GM19395 (cell line): ENCODE data around the gene EPHB2.
"Not testable (repeated sequence)": the region's sequence is repeated elsewhere in the genome, so short reads cannot be mapped to it uniquely, and the experiment has no call there.

Experiments
- ATAC-seq: cut with Tn5 transposase; IDR thresholded peaks from one replicate; pipeline ENCODE4 v1.9.1; 2021; ENCODE audit warnings: mild to moderate bottlenecking, moderate library complexity; ENCODE audit not compliant: unreplicated experiment

The EPHB2 gene

DNA sequence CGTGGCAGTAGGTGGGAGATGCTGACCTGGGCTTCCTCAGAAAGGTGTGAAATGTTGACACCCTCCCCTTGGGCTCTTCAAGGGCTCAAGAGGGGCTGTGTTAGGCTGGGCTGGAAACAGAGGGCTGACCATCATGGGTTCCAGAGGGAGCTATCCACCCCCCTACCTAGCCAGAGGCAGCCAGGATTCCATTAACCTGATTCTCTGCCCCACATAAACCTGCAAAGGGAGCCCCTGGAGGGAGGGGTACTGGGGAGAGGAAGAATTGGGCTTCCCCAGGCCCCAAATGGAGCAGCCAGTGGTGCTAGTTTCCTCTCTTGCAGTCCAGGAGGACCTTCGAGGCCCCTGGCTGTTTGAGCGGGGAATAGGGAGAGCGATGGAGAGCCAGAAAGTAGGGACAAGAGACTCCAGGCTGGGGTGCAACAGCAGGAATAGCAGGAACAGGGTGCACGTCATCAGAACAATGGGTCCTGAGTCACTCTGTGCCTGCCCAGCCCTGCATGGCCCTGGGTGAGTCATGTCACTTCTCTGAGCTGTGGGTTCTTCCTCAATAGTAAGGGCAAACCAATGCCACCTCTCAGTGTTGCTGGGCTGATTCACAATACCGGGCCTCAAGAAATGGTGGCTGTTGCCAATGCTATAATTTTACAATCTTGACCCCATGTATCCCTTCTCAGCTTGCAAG is 121.2 kb downstream of the EPHB2 start:
- no peak for ATAC-seq

DNA sequence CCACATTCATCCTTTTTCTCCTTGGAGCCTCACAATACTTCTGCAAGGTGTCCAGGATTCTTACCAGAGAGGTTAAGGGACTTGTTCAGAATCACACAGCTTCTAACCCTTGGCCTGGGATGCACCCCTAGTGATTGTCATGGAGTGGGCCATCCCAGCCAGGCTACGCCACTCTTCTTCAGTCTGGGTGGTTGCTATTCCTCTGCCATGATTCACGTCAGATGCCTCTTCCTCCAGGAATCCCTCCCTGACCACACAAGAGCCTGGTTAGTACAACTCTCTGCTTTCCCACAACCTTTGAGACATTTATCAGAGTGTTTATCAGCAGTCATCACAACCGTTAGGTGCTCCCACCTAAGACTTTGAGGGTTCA is 121.8 kb downstream of the EPHB2 start:
- no peak for ATAC-seq

DNA sequence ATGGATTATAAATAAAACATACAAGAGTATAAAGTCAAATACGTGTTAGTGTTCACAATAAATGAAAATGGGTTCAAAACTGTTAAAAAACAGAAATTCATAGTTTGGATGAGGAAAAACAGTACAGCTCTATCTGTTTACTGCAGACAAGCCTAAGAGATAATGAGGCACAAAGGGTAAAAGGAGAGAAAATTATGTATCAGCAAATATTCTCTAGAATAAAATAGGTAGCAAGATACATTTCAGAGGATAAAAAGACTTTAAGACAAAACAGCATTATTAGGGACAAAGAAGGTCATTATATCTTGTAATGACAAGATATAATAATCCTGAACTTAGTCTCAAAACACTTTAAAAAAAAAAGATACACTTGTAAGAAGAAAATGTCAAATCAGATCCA is 123.1 kb downstream of the EPHB2 start:
- ATAC-seq, result no peak

DNA sequence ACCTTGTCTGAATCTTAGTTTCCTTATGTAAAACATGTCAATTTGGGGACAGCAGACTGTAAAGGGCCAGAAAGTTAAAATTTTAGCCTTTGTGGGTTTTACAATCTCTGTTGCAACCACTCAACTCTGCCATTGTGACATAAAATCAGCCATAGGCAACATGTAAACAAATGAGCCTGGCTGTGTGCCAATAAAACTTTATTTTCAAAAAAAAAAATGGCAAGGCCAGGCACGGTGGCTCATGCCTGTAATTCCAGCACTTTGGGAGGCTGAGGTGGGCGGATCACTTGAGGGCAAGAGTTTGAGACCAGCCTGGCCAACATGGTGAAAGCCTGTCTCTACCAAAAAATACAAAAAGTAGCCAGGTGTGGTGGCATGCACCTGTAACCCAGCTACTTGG is 123.8 kb downstream of the EPHB2 start:
- not testable (repeated sequence) for ATAC-seq

DNA sequence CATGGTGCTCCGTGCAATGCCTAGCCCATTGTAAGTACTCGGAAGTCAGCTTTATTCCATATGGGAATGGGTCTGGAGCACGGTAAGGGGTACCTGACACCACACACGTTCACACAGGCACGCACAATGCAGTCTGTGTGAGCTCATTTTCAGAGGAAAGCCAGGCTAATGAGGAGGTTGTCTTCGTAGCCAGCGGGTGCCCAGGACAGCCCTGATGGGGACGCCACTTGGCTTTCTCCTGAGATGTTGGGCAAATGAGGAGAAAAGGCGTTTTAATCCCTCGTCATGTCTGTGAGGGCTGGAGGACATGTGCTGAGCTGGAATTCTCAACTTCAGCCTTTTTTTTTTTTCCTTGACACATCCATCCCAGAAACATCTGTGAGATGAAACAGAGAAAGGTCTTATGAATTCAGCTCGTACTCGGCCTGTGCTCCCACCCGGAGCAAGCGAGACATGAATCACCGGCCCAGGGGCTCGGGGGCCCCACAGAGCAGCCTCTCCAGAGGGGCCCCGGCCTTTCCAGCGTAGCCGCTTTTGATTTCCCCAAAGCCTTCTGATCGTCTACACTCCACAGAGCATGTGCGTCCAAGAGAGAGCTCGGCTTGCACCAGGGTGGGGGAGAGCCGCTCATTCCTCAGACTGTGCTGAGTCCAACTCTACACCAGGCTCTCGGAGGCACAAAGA is 125.1 kb downstream of the EPHB2 start:
- ATAC-seq, result no peak

DNA sequence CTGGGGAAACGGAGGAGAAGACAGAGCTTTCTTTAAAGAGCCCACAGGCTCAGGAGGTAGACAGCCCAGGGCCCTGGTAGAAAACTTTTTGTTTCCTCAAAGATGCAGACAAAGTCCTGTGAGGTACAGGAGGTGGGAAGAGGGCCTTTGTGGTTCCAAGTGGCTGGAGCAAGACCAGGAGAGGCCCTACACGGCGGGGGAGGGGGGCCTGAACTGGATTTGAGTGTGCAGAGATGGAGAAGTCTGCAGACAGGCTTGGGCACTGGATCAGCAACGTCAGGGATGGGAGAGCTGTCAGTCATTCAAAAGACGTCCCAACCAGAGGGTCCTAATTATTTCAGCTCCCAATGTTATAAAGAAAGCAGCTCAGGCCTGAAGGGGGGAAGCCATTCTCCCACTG is 126.2 kb downstream of the EPHB2 start:
- no peak for ATAC-seq

DNA sequence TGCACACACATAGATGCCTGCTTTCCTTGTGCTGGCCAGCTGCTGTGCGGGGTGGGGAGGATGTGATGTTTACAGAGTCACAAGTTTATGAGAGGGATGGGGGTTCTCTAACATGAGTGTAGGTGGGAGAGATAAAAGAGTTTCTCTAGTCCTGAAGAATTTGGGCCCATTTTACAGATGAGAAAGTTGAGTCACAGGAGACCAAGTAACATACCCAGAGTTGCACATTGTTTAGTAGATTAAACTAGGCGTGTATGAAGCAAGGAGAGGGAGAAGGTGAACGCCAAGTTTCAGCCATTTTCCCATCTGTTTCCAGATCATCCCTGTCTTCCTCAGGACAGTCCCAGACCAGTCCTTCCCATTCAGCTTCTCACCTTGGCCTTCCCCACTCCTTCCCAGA is 126.7 kb downstream of the EPHB2 start:
- no peak for ATAC-seq

DNA sequence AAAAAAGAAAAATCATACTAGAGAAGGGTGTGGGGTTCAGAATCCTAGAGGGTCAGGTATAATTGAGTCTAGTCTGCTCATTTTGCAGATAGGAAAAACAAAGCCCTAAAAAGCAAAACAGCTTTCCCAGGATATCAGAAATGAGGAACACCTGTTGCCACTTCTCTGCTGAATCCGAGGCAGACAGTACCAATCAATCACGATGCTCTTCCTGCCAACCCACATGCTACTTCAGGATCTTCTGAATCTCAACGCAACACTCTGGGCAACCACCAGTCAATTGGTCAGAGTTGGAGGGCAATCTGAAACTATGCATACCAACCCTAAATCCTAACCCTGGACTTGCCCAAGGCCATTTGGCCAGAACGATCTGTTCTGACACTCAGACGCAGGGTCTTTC is 128.3 kb downstream of the EPHB2 start:
- no peak for ATAC-seq

DNA sequence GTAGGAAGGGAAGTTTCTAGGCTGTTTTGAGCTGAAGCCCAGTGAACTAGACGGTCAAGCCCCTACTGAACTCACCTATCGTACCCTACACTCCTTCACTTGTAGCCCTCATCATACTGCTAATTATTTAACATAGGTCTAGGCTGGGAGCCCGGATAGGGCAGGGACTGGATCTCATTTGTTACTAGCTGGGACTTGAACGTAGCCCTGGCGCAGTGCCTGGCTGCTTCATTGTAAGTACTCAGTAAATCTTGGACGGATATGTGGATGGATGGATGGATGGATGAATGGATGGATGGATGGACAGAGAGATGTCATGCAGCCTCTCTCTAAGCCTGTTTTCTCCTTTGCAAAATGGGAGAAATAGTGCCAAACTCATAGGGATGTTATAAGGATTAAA is 129.2 kb downstream of the EPHB2 start:
- ATAC-seq, result no peak

DNA sequence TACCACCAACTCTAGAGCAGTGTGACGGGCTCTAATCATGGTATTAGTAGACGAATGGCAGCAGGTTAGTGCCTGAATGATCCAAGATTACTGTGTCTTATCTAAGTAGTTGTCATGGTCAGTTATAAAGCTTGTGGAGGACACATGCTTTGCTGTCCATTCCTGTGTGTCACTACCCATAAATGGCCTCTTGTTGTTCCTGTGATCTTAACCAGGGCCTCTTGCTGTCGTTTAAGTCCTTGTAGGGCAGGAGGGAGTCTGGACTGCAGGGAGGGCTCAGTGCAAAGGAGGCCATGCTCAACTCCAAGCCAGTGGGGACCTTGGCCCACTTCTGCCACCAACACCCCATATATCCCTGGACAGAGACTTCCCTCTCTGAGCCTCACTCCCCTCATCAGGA is 130.5 kb downstream of the EPHB2 start:
- ATAC-seq, result no peak

DNA sequence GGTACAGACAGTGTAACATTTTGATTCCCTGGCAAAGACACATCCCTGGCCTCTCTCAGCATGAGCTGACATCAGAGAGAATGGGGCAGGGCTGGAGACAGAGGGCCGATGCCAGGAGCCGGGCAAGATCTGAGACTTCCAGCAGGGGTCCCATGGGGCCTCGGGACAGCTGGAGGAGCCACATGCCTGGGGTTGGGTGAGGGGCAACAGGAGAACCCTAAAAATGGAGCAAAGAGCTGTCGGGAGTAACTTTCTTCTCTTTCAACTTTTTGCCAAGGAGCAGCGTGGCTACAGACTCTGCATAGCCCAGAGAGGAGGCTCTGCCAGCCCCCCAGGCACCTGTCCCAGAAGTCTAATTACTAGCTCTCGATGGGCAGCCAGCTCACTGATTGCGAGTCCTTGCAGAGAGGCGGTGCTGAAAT is 131.2 kb downstream of the EPHB2 start:
- ATAC-seq, result no peak

DNA sequence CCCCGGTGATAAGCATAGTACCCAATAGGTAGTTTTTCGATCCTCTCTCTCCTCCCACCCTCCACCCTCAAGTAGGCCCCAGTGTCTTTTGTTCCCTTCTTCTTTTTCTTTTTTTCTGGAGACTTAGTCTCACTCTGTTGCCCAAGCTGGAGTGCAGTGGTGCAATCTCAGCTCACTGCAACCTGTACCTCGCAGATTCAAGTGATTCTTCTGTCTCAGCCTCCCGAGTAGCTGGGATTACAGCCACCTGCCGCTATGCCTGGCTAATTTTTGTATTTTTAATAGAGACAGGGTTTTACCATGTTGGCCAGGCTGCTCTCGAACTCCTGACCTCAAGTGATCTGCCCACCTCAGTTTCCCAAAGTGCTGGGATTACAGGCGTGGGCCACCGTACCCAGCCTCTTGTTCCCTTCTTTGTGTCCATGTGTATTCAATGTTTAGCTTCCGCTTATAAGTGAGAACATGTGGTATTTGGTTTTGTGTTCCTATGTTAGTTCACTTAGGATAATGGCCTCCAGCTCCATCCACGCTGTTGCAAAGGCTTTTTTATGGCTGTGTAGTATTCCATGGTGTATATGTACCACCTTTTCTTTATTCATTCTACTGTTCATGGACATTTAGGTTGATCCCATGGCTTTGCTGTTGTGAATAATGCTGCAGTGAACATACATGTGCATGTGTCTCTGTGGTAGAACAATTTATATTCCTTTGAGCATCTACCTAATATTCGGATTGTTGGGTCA is 133.0 kb downstream of the EPHB2 start:
- not testable (repeated sequence) for ATAC-seq

DNA sequence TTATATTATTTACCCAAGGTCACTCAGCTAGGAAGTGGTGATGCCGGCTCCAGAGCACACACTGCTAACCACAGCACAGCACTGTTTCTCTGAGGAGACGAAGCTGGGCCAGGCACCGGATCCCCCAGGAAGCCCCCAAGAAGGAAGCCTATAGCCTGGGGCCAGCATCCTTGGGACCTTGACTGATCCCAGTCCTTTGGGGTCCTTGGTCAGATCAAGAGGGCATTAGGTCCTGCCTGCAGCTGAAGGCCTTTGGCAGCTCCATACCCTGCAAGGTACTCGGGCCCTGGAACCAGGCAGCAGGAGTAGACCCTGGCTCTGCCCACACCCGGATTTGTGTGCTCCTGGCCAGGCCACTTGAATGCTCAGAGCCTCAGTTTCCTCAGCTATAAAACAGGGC is 134.0 kb downstream of the EPHB2 start:
- no peak for ATAC-seq

DNA sequence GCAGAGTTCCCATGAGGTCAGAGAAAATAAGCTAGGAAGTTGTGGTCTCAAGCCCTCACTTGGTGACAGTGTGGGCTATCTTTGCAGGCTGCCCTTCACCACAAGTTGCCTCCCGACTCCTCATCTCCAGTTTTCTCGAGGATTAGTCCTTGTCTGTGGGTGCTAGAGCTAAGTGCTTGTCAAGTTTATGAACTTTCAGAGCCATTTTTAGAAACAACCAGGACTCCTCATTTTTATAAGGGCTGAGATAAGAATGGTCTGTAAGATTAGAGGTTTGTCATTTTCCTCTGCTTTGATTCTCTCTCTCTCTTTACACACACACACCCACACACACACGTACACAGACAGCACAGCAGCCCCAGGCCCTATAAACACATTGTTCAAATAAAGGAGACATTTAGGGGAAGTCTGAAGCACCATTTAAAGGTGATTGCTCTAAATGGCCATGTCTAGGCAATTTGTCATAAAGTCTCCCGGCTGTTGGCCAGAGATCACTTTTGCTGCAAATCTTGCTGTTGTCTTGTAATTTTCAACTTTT is 134.8 kb downstream of the EPHB2 start:
- ATAC-seq, result no peak

DNA sequence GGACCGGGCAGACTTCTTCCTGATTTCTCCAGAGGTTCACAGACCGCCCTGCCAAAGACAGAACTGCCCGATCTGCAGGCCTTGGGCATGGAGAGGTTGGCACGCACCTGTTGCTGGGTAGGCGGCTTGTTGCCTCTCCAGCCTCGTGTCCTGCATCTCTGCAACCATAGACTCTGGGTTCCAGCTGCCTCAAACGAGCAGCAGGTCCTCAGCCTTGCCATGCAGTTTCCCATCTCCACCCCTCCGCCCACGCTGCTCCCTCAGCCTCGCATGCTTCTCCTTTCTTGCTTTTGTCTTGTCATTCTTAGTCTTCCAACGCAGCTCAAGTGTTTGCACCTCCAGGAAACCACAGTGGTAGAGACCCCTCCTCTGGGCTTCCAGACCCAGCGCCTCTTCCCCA is 135.8 kb downstream of the EPHB2 start:
- ATAC-seq, result no peak

DNA sequence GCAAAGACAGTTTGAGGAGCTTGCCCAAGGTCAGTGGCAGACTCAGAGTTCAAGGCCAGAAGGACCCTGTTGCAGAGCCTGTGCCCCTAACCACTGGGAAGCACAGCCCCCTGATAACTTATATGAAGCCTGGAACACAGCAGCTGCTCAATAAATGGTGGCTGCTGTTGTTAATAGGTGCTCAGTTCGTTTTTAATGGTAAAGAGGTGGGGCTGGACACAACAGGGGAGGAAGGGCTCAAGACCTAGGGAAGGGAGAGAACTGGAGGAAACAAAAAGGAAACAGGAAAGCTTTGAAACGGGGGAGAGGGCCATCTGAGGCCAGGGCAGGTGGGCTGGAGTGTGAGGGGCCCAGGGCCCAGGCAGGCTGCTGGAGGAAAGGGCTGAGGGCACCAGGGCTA is 136.6 kb downstream of the EPHB2 start:
- ATAC-seq, result no peak

DNA sequence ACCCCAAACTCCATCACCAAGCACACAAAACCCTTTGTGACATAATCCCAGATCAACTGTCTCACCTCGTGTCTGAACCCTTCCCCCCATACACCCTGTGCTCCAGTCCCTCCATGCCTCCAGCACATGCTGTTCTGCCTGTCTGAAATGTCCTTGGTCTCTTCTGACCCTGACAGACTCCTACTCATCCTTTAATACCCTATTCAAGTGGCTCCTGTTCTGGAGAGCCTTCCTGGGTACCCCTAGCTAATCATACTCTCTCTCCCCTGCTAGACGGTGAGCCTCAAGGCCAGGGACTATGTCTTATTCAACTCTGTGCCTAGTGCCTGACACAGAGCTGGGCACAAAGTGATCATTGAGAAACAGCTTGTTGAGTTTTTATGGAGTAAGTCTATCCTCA is 137.1 kb downstream of the EPHB2 start:
- no peak for ATAC-seq

DNA sequence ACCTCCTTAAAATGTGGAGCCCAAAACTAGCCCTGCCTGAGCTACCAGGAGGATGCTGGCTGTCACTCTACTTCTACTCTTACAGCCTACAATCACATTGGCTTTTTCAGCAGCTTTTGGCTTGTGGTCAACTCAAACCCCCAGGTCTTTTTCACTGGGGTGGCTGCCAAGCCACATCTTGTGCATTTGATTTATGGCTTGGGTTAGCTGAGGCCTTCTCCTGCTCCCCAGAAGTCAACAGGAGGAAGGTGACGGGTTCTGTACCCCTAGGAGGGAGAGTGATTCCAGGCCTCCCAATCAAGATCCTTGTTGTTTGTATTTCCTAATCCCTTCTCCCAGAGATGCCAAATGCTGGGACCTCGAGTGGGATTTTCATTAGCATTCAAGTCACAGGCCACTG is 137.8 kb downstream of the EPHB2 start:
- ATAC-seq, result no peak

DNA sequence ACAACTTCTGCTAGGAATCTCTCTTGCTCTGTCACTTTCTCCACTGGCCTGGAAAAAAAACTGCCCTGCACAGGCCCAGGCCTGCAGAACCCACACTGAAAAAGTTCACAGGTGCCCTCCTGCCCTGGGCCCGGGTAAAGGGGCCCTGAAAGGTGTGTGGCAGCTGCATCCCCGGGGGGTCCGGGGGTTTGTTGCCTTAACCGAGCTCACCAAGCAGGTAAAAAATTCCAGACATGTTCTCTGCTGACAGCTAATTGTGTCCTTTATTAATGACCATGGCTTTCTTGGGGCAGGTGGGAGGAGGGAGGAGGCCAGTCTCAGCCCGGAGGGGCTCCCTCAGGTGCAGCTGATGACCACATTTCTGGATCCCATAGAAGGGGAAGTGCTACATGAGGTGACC is 139.1 kb downstream of the EPHB2 start:
- ATAC-seq, result no peak

DNA sequence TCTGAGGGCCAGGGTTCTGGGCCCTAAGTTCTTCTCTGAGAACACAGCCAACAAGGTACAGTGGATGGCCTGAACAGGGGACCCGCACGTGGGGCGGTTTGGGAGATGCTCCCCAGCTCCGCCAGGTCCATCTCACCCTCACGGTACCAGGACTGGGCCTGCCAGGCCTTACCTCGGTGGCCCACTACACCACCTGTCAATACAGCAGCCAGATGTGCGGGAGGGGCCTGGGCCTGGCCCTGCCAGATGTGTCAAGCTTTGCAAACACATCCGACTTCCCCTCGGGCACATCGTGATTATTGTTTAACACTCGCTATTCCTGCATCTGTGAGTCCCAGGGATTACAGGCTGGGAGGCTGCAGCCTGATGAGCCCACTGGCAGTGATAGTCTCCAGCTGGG is 139.6 kb downstream of the EPHB2 start:
- ATAC-seq, result no peak

DNA sequence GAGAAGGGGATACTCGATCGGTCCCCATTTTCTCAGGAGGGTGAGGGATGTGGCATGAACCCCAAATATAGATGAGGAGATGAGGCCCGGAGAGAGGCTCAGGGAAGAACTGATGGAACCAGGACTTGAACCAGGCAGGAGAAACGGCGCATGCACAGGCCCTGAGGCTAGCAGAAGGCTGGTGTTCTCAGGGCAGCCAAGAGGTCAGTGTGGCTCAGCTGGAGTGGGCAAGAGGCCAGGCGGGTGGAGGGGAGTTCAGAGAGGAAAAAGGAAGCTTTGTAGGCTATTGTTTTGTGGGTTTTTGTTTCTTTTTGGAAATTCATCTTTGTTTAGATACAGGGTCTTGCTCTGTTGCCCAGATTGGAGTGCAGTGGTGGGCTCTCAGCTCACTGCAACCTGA is 140.0 kb downstream of the EPHB2 start:
- no peak for ATAC-seq

DNA sequence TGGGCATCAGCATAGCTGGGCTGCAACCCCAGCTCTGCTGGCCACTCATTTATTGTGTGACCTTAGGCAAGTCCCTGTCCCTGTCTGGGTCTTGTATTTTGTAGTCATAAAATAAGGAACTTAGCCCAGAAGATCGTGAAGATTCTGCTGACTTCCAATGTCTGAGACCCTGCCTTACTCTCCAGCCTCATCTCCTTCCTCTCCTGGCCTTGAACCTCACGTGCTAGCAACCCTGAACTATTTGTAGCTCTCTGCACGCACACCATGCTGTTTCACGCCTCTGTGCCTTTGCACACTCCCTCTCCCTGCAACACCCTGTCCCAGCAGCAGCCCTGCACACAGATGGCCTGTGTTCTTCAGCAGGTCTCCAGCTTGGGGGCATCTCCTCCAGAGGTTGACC is 140.9 kb downstream of the EPHB2 start:
- no peak for ATAC-seq
